ENCODE results near the gene SHTN1.

The SHTN1 gene

GRCh38 chr10:116917481-116917880 is 87.5 kb downstream of the SHTN1 start:
- no peak for DNase-seq (ENCODE audit: low spot score)

GRCh38 chr10:116915340-116915739 is 89.6 kb downstream of the SHTN1 start:
- no peak for DNase-seq (ENCODE audit: low spot score)

GRCh38 chr10:116913695-116914094 is 91.3 kb downstream of the SHTN1 start:
- no peak for DNase-seq (ENCODE audit: low spot score)

GRCh38 chr10:116912162-116912561 is 92.8 kb downstream of the SHTN1 start:
- no peak for DNase-seq (ENCODE audit: low spot score)

DNA sequence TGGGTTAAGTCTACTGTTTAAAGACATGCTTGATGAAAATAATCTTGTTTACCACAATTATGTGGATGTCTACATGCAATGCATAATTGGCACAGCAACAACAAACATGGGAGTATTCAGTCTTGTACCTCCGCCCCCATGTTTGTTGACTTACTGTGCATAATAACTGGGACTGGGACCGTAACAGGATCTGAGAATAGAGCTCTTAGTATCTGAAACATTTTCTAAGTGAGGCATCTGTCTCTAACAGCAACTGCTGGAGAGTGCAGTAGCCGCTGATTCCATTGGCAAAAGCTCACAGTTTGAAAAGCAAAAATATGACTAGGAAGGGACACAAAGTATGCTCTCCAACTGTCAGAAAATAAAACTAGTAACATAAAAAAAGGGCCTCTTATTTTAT is 94.1 kb downstream of the SHTN1 start:
- no peak for DNase-seq (ENCODE audit: low spot score)

DNA sequence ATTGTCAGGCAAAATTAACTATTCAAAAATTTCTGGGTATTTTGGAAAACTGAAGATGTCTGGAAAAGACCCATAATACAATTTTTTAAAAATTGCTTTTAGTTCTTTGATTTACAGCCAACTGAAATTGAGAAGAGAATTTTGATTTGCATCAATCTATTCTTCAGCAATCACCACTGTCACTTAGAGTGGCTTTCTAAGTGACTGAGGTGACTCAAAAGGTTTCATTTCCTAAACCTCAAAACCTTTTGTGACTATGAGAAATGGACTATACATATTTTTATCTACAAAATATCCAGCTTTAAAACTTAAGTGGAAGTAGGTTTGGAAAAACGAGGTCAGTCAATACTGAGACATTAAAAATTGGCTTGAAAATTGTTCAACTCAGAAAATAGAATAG is 95.7 kb downstream of the SHTN1 start:
- no peak for DNase-seq (ENCODE audit: low spot score)

DNA sequence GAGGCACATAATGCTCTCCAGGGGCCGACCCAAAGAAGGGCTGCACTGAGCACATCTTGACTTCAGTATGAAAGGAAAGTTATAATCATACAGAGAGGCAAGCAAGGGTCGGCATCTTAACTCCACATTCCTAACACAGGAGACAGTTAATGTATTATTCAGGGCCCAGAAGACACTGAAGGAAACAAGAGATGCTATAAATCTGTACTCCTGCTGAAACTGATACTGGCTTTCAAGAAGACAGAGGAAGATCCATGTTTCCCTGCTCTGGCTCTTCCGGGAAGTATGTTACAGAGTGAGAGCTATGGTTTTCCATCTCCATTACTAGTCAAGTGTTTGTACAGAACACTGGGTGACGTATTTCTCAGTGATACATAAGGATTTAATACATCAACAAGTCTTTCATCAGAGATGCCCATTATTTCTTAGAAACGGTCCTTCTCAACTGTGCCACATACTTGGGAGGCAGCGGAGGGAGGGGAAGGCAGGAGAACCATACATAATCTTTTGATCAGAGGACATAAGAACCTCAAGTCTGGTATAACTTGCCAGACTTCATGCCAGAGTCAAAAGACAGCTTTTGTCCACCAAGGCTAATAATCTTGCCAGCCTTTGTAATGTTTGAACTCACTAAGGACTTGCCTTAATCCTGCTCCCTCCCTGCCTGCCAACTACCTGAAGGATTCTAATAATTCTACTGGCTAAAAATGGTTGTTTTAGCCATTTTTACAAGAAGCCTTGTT is 97.6 kb downstream of the SHTN1 start:
- no peak for DNase-seq (ENCODE audit: low spot score)

DNA sequence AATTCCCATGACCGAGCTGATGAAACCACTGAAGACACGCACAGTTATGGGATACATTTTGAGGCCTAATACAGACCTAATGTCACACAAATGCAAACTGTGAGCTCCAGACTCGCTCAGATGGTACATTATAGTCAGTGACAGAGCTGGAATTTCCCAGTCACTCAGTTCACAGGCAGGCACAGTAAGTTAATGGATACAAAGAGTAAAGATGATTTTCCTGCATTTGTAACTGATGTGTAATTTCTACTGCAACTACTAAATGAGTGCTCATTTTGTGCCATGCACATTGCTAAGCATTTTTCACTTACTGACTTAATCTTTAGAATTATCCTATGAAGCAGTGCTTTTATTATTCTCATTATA is 99.2 kb downstream of the SHTN1 start:
- no peak for DNase-seq (ENCODE audit: low spot score)

DNA sequence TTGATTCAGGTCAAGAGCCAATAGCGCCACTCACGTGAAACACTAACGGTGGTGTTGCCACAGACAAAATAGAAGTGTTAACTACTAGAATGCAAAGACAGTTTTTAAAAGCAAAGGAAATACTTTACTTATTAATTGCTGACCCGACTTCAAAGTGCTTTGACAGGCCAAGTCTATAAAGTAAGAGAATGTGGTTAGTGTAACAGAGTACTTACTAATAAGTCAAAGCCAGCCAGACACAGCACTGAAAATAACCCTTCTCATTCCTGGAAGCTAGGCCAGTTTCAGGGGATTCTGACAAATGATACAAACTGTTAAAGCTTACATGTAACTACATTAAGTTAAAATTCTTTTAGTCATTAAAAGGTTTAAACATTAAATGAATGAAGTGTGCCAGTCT is 105.4 kb downstream of the SHTN1 start:
- DNase-seq (ENCODE audit: low spot score) = no peak

GRCh38 chr10:116893686-116894037 is 111.3 kb downstream of the SHTN1 start:
- no peak for DNase-seq (ENCODE audit: low spot score)

- DNase-seq (ENCODE audit: low spot score) = no peak
These were observed 111.9 kb downstream of the SHTN1 start for GRCh38 chr10:116892907-116893685.

DNA sequence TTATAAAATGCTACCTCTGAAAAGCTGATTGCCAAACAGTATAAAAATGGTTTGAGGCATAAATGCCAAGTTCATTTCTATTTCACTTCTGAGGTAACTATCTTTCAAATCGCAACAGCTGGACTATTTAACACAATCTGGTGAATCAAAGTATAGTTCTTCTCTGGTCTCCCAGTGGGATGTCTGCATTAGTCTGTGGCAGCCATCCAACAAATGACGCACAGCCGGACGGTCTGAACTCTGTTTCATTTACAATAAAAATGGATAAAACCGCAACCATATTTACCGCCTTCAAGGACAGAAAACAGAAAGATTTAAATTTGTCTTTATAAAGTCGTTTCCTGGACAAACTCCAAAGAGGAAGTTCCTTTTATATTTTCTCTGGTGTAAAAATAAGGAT is 113.8 kb downstream of the SHTN1 start:
- no peak for DNase-seq (ENCODE audit: low spot score)

DNA sequence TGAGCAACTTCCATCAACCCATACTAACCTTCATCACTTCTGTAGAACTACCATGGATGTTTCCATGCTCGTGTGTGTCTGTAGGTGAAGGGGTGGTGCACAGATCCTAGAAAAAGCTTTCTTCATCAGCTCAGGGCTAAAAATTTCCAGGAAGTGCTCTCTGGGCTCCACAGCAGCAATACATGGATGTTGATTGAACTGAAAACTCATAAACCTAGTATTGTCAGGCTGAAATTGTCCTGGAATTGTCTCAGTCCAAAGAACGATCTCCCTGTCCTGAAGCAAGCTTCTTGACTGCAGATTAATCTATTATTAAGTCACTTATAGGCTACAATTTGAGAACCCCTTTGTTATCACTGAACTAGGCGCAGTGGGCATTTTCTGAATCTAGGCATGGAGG is 115.9 kb downstream of the SHTN1 start:
- DNase-seq (ENCODE audit: low spot score) = no peak

DNA sequence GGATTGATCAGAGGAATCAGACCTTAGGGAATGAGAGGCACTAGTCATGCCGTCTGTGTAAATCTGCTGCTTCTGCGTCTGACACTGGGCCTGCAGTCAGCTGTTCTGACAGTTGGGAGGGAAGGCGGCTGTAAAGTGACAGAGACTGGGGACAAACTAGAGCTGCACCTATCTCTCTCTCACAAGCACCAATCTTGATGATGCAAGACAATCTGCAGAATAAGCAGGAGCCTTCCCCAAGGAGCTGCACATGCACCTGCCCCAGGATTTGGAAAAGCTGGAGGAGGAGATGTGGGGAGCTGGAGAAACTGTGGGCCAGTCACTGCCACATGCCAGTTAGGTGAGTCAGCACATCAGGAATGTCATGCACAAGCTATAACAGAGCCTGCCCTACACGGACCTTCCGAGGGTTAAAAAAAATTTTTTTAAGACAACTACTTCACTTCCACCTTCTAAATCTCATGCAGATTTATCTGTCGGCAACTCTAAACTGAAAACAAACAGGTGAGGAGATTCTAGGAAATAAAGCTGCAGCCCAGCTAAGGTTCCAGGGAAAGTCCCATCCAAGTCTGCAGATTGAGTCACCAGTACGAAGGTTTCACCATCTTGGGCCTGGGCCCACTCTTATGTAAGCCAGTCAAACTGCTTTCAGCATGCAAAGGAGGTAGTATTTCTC is 116.5 kb downstream of the SHTN1 start:
- no peak for DNase-seq (ENCODE audit: low spot score)

DNA sequence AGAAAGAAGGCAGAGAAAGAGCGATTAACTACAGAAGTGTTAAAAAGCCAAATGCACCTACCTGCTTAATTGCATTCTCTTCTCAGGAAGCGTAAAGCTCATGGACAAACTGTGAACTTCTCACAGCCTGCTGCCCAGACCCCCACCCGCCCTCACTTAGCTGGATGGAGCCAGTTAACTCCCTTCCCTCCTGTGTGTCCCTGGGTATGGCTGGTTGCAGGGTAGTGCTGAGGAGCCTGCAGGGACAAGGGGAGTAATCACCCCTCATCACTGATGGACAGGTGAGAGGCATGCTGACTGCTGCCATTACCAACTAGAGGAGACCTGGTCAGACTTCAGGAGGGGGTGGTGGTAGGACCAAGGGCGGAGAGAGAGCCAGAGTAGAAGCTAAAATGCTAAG is 118.2 kb downstream of the SHTN1 start:
- no peak for DNase-seq (ENCODE audit: low spot score)

GRCh38 chr10:116882639-116883038 is 122.3 kb downstream of the SHTN1 start:
- DNase-seq (ENCODE audit: low spot score) = no peak

GRCh38 chr10:116880716-116881482 is 124.1 kb downstream of the SHTN1 start:
- no peak for DNase-seq (ENCODE audit: low spot score)

GRCh38 chr10:116879817-116880216 is 125.2 kb downstream of the SHTN1 start:
- no peak for DNase-seq (ENCODE audit: low spot score)

DNA sequence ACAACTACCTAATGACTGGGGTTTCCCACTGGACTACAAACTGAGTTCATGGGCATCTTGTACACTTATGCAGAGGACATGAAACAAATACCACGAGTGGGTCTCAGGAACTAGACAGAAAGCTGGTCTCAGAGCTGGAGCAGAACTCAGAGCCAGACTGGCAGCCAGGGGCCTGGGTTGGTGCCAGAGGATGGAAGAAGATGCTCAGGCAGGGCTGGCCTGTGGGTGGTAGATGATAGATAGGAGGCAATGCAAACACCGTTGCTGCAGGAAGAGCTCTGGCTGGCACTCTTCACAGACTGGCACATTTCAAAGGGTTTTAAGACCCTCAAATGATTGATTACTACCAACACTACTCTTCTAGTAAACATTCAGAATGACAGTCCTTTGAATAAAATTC is 126.9 kb downstream of the SHTN1 start:
- DNase-seq (ENCODE audit: low spot score) = no peak

DNA sequence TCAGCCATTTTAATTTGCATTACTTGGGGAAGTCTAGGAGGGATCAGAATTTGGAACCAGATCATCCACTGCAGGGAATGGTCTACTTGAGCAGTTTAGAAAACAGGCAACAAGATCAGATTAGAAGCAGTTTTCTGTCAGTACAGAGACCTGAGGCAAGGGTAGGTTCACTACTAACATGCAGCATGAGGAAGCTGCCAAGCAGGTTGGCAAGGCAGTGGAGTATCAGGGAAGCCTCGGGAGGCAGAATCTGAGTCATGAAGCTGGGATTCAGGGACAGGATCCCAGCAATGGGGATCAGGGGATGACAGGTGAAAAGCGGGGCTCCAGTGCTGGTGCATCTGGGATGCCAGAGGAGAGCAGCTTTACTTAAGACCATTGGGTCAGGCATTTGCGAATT is 127.6 kb downstream of the SHTN1 start:
- no peak for DNase-seq (ENCODE audit: low spot score)

- no peak for DNase-seq (ENCODE audit: low spot score)
These were observed 129.1 kb downstream of the SHTN1 start for GRCh38 chr10:116875897-116876296.

- DNase-seq (ENCODE audit: low spot score) = no peak
These were observed 131.9 kb downstream of the SHTN1 start for GRCh38 chr10:116873134-116873533.

GRCh38 chr10:116870949-116871348 is 134.0 kb downstream of the SHTN1 start:
- DNase-seq (ENCODE audit: low spot score) = no peak
